Measurements from ENCODE around the gene APC.

- TF ChIP-seq CTCF (tag by site-specific recombination; IDR thresholded peaks at IDR 0.05) = no peak
- TF ChIP-seq ZNF513 (tag by site-specific recombination; IDR thresholded peaks at IDR 0.05) = no peak
- TF ChIP-seq PRDM10 (tag by site-specific recombination; IDR thresholded peaks at IDR 0.05) = no peak
- no peak for TF ChIP-seq ZBTB26 (tag by site-specific recombination; optimal IDR thresholded peaks at IDR 0.05)
- TF ChIP-seq HOXC10 (CRISPR knock-in tag; IDR thresholded peaks at IDR 0.05) = no peak
- TF ChIP-seq SCRT2 (tag by site-specific recombination; IDR thresholded peaks at IDR 0.05) = no peak
- TF ChIP-seq RBAK (tag by site-specific recombination; IDR thresholded peaks at IDR 0.05) = no peak
- no peak for TF ChIP-seq ZNF398 (tag by site-specific recombination; IDR thresholded peaks at IDR 0.05)
- no peak for TF ChIP-seq ZNF785 (tag by site-specific recombination; IDR thresholded peaks at IDR 0.05)
These were observed 86.0 kb downstream of the APC start for GRCh38 chr5:112823656-112824055.
